Activated T-helper 1 cell treated with anti-CD3 and anti-CD28 coated beads, Interleukin-12 subunit alpha, Interleukin-12 subunit beta, Interleukin-2, Interleukin-4 antibody, amounts not matched to agents 30 ng/mL and 10 ng/mL and 1 ng/mL, durations not matched to agents 14 hours and 24 hours and 36 hours (primary cell): ENCODE data around the gene CAPN12. TPM values are rescaled to one million over a fixed set of nuclear protein-coding genes. Genes with fewer than 3 reads are reported as not detected.
A peak's percentile ranks its signal among the peaks of the same experiment; 100 is the strongest.

Experiments used
- DNase-seq: peaks from one replicate; pipeline ENCODE4 v3.0.0; 2021; ENCODE audit warnings: low spot score
- H3K27ac Mint-ChIP-seq: one replicate; pipeline ENCODE4 v1.8.0; 2021; ENCODE audit warnings: mild to moderate bottlenecking, mixed read lengths
- H3K27me3 Mint-ChIP-seq: one replicate; pipeline ENCODE4 v1.8.0; 2022; ENCODE audit warnings: mild to moderate bottlenecking, moderate library complexity, mixed read lengths; ENCODE audit not compliant: insufficient read depth
- H3K36me3 Mint-ChIP-seq: one replicate; pipeline ENCODE4 v1.8.0; 2021; ENCODE audit warnings: low read depth, mixed read lengths
- H3K4me1 Mint-ChIP-seq: one replicate; pipeline ENCODE4 v1.8.0; 2021; ENCODE audit warnings: low read depth, mixed read lengths
- H3K4me3 Mint-ChIP-seq: one replicate; pipeline ENCODE4 v1.8.0; 2021; ENCODE audit warnings: mild to moderate bottlenecking, moderate library complexity, mixed read lengths
- H3K9me3 Mint-ChIP-seq: one replicate; pipeline ENCODE4 v1.8.0; 2021; ENCODE audit warnings: mixed read lengths
- intact Hi-C: fragments of 100-400 bp; cut with micrococcal nuclease; formaldehyde crosslinking; loops from one replicate; pipeline ENCODE4 v1.15.1; 2024
- total RNA-seq: library from RNA; stranded (reverse); gene quantifications from 2 replicates; pipeline ENCODE4 v1.2.3, GENCODE V29; 2022

CAPN12 gene
- total RNA-seq, 1 donor from 2014 or later, result 2.5 TPM

GRCh38 chr19:38731654-38732301 lies 12.5 kb downstream of the CAPN12 start:
- H3K4me1 Mint-ChIP-seq, result peaks cover 36% of the 10 kb centered on the region
- no peaks in the 10 kb centered on the region for H3K9me3 Mint-ChIP-seq
- DNase-seq, result no peak
- intact Hi-C loops, result loop anchor here (5.0 kb wide), 1 partner anchor 74 kb away; no protein-coding TSS in a partner anchor
- H3K36me3 Mint-ChIP-seq, result peaks cover 28% of the 10 kb centered on the region
- H3K27me3 Mint-ChIP-seq, result peaks cover 2% of the 10 kb centered on the region
- H3K27ac Mint-ChIP-seq, result peak overlapping the region; percentile 52
- H3K4me3 Mint-ChIP-seq, result no peak overlapping the region

GRCh38 chr19:38730731-38731589 lies 13.3 kb downstream of the CAPN12 start:
- no peak for DNase-seq

GRCh38 chr19:38730470-38730730 lies 13.9 kb downstream of the CAPN12 start:
- intact Hi-C loops, result loop anchor here (5.0 kb wide), 1 partner anchor 73 kb away; no protein-coding TSS in a partner anchor
- Mint-ChIP-seq H3K4me3 (no peak overlapping the region), H3K36me3 (peaks cover 32% of the 10 kb centered on the region), H3K9me3 (no peaks in the 10 kb centered on the region), H3K27me3 (no peaks in the 10 kb centered on the region), H3K27ac (peak overlapping the region; percentile 55), H3K4me1 (peaks cover 44% of the 10 kb centered on the region)
- DNase-seq, result no peak

More at GRCh38 chr19:38730731-38731589, 13.3 kb downstream of the CAPN12 start:
- intact Hi-C loops, result loop anchor here (5.0 kb wide), 1 partner anchor 74 kb away; no protein-coding TSS in a partner anchor
- Mint-ChIP-seq H3K36me3 (peaks cover 32% of the 10 kb centered on the region), H3K4me3 (no peak overlapping the region), H3K27me3 (no peaks in the 10 kb centered on the region), H3K27ac (no peak overlapping the region), H3K9me3 (no peaks in the 10 kb centered on the region), H3K4me1 (peaks cover 44% of the 10 kb centered on the region)

GRCh38 chr19:38729653-38730469 lies 14.4 kb downstream of the CAPN12 start:
- peaks cover 39% of the 10 kb centered on the region for H3K4me1 Mint-ChIP-seq
- intact Hi-C loops, result loop anchor here (2.0 to 5.0 kb wide), 2 partner anchors 73 to 101 kb away; partner anchors contain the start of gene ECH1
- H3K36me3 Mint-ChIP-seq, result peaks cover 32% of the 10 kb centered on the region
- peak; percentile 58 for DNase-seq
- no peak overlapping the region for H3K4me3 Mint-ChIP-seq
- peak overlapping the region; percentile 55 for H3K27ac Mint-ChIP-seq
- H3K9me3 Mint-ChIP-seq, result no peaks in the 10 kb centered on the region
- no peaks in the 10 kb centered on the region for H3K27me3 Mint-ChIP-seq

- Mint-ChIP-seq H3K36me3 (peaks cover 32% of the 10 kb centered on the region), H3K4me1 (peaks cover 30% of the 10 kb centered on the region), H3K27ac (no peak overlapping the region), H3K27me3 (no peaks in the 10 kb centered on the region), H3K4me3 (no peak overlapping the region), H3K9me3 (no peaks in the 10 kb centered on the region)
- no peak for DNase-seq
- intact Hi-C loops, result loop anchor here (2.0 kb wide), 1 partner anchor 102 kb away; the partner anchor contains the start of gene ECH1
Measured at GRCh38 chr19:38728752-38729541, 15.3 kb downstream of the CAPN12 start.

GRCh38 chr19:38727868-38728660 lies 16.2 kb downstream of the CAPN12 start:
- intact Hi-C loops, result loop anchor here (2.0 kb wide), 1 partner anchor 103 kb away; the partner anchor contains the start of gene ECH1

GRCh38 chr19:38727306-38727867 lies 16.9 kb downstream of the CAPN12 start:
- Mint-ChIP-seq H3K36me3 (peaks cover 30% of the 10 kb centered on the region), H3K4me3 (no peak overlapping the region), H3K27ac (no peak overlapping the region), H3K4me1 (peaks cover 18% of the 10 kb centered on the region), H3K27me3 (no peaks in the 10 kb centered on the region), H3K9me3 (no peaks in the 10 kb centered on the region)
- intact Hi-C loops, result no loop called here
- DNase-seq, result no peak

More at GRCh38 chr19:38727868-38728660, 16.2 kb downstream of the CAPN12 start:
- H3K36me3 Mint-ChIP-seq, result peaks cover 35% of the 10 kb centered on the region
- peak overlapping the region; percentile 26 for H3K4me3 Mint-ChIP-seq
- DNase-seq, result no peak
- H3K27me3 Mint-ChIP-seq, result no peaks in the 10 kb centered on the region
- no peaks in the 10 kb centered on the region for H3K9me3 Mint-ChIP-seq
- no peak overlapping the region for H3K27ac Mint-ChIP-seq
- H3K4me1 Mint-ChIP-seq, result peaks cover 23% of the 10 kb centered on the region

- no peak for DNase-seq
- Mint-ChIP-seq H3K9me3 (no peaks in the 10 kb centered on the region), H3K36me3 (peaks cover 28% of the 10 kb centered on the region), H3K27ac (peak overlapping the region; percentile 56), H3K27me3 (no peaks in the 10 kb centered on the region), H3K4me1 (peaks cover 17% of the 10 kb centered on the region), H3K4me3 (no peak overlapping the region)
- intact Hi-C loops, result no loop called here
Measured at GRCh38 chr19:38726761-38727301, 17.4 kb downstream of the CAPN12 start.

- H3K4me1 Mint-ChIP-seq, result peaks cover 17% of the 10 kb centered on the region
- H3K4me3 Mint-ChIP-seq, result no peak overlapping the region
- DNase-seq, result no peak
- peak overlapping the region; percentile 56 for H3K27ac Mint-ChIP-seq
- H3K27me3 Mint-ChIP-seq, result no peaks in the 10 kb centered on the region
- H3K9me3 Mint-ChIP-seq, result no peaks in the 10 kb centered on the region
- intact Hi-C loops, result no loop called here
- H3K36me3 Mint-ChIP-seq, result peaks cover 28% of the 10 kb centered on the region
Measured at GRCh38 chr19:38726284-38726673, 18.0 kb downstream of the CAPN12 start.

- Mint-ChIP-seq H3K36me3 (peaks cover 28% of the 10 kb centered on the region), H3K4me3 (no peak overlapping the region), H3K9me3 (no peaks in the 10 kb centered on the region), H3K4me1 (peaks cover 17% of the 10 kb centered on the region), H3K27ac (no peak overlapping the region), H3K27me3 (no peaks in the 10 kb centered on the region)
- no peak for DNase-seq
- intact Hi-C loops, result no loop called here
Measured at GRCh38 chr19:38725469-38726283, 18.6 kb downstream of the CAPN12 start.
